ENCODE results near the gene FSTL5.

The FSTL5 gene

DNA sequence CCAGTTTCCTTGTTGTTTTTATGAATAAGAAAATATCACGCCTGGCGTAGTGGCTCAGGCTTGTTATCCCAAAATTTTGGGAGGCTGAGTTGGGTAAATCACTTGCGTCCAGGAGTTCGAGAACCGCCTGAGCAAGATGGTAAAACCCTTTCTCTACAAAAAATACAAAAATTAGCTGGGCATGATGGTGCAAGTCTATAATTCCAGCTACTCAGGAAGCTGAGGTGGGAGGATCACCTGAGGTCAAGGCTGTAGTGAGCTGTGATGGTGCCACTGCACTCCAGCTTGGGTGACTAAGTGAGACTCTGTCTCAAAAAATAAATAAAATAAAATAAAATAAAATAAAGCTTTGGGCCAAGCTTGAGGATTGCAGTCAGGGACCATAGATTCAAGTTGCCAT is 827.2 kb downstream of the FSTL5 start:
- Histone ChIP-seq H2BK12ac (ENCODE audit: low read length) (no peak overlapping the region), H4K91ac (ENCODE audit: low read depth, low read length, poor library complexity) (no peak overlapping the region), H3K27me3 (ENCODE audit: control insufficient read depth in 3 of 3, insufficient read depth in 3 of 3, low read depth in 1 of 3, low read length in 3 of 3) (no peaks in the 10 kb centered on the region), H3K36me3 (replicated peaks in 1 of 2; ENCODE audit: control insufficient read depth in 2 of 2, insufficient read depth in 2 of 2, low read length in 2 of 2) (no peaks in the 10 kb centered on the region), H3K9me3 (replicated peaks in 1 of 2; ENCODE audit: control insufficient read depth in 2 of 2, insufficient read depth in 1 of 2, low read depth in 1 of 2, low read length in 2 of 2) (no peaks in the 10 kb centered on the region), H3K79me1 (ENCODE audit: low read depth, low read length) (no peaks in the 10 kb centered on the region), H3K4me3 (ENCODE audit: low read length in 2 of 2) (no peak overlapping the region), H3K4me1 (ENCODE audit: control insufficient read depth in 2 of 2, insufficient read depth in 1 of 2, low read depth in 1 of 2, low read length in 2 of 2) (no peaks in the 10 kb centered on the region), H3K4me2 (ENCODE audit: insufficient read depth, low read length, poor library complexity, severe bottlenecking) (no peak overlapping the region), H3K9ac (ENCODE audit: low read depth, low read length, poor library complexity) (no peak overlapping the region), H2AFZ (ENCODE audit: low read length) (no peak overlapping the region), H3K14ac (ENCODE audit: low read length) (no peak overlapping the region), H2BK120ac (ENCODE audit: low read depth, low read length) (no peak overlapping the region), H2BK5ac (ENCODE audit: low read length) (no peak overlapping the region), H2BK15ac (ENCODE audit: low read length) (no peak overlapping the region), H4K8ac (ENCODE audit: low read depth, low read length) (no peak overlapping the region), H3K18ac (ENCODE audit: low read length) (no peak overlapping the region), H3K27ac (replicated peaks; ENCODE audit: low read length) (no peak overlapping the region), H3K23ac (ENCODE audit: low read depth, low read length, poor library complexity) (no peak overlapping the region), H3K4ac (ENCODE audit: low read length) (no peak overlapping the region), H2AK5ac (ENCODE audit: low read depth, low read length) (no peak overlapping the region)
- no peak for DNase-seq (ENCODE audit: low spot score)
- no CpG with 5 or more reads among the region's 5 CpGs for WGBS, 2 donors (ENCODE audit: extremely low coverage in 2 of 2, insufficient read length in 2 of 2, insufficient replicate concordance in 1 of 2)

DNA sequence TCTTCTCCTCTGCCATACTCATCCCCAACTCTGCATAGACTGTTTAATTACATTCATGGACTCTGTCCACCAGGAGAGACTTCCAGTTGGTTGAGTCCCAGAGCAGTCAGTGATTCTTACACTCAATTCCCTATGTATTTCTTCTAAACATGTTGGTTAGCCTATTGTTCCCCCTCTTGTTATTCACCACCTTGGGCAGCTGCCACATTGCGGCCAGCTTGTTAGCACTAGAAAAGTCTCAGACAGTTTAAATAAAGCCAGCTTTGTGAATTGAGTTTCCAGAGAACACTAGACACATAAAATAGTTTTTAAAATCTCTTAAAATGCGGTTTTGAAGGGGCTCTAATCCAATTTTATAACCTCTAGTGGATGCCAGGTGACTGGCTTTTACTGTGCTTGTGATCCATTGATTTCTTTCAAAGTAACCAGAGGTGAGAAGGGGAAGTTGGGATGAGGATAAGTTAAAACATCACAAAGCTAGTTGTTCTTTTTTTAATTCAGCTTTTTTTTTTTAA is 827.7 kb downstream of the FSTL5 start:
- H2BK120ac ChIP-seq (ENCODE audit: low read depth, low read length) = no peak overlapping the region
- H2BK12ac ChIP-seq (ENCODE audit: low read length) = no peak overlapping the region
- H3K4me3 ChIP-seq (ENCODE audit: low read length in 2 of 2) = no peak overlapping the region
- no peak overlapping the region for H3K23ac ChIP-seq (ENCODE audit: low read depth, low read length, poor library complexity)
- no peak overlapping the region for H3K9ac ChIP-seq (ENCODE audit: low read depth, low read length, poor library complexity)
- no peaks in the 10 kb centered on the region for H3K36me3 ChIP-seq (replicated peaks in 1 of 2; ENCODE audit: control insufficient read depth in 2 of 2, insufficient read depth in 2 of 2, low read length in 2 of 2)
- H3K4me2 ChIP-seq (ENCODE audit: insufficient read depth, low read length, poor library complexity, severe bottlenecking) = no peak overlapping the region
- H2AFZ ChIP-seq (ENCODE audit: low read length) = no peak overlapping the region
- H3K14ac ChIP-seq (ENCODE audit: low read length) = no peak overlapping the region
- no peak overlapping the region for H3K27ac ChIP-seq (replicated peaks; ENCODE audit: low read length)
- H2AK5ac ChIP-seq (ENCODE audit: low read depth, low read length) = no peak overlapping the region
- no peak for DNase-seq (ENCODE audit: low spot score)
- no peak overlapping the region for H3K4ac ChIP-seq (ENCODE audit: low read length)
- H2BK15ac ChIP-seq (ENCODE audit: low read length) = no peak overlapping the region
- no peaks in the 10 kb centered on the region for H3K27me3 ChIP-seq (ENCODE audit: control insufficient read depth in 3 of 3, insufficient read depth in 3 of 3, low read depth in 1 of 3, low read length in 3 of 3)
- no peaks in the 10 kb centered on the region for H3K4me1 ChIP-seq (ENCODE audit: control insufficient read depth in 2 of 2, insufficient read depth in 1 of 2, low read depth in 1 of 2, low read length in 2 of 2)
- no peak overlapping the region for H4K91ac ChIP-seq (ENCODE audit: low read depth, low read length, poor library complexity)
- no CpG with 5 or more reads among the region's 2 CpGs for WGBS, 2 donors (ENCODE audit: extremely low coverage in 2 of 2, insufficient read length in 2 of 2, insufficient replicate concordance in 1 of 2)
- no peaks in the 10 kb centered on the region for H3K9me3 ChIP-seq (replicated peaks in 1 of 2; ENCODE audit: control insufficient read depth in 2 of 2, insufficient read depth in 1 of 2, low read depth in 1 of 2, low read length in 2 of 2)
- H3K18ac ChIP-seq (ENCODE audit: low read length) = no peak overlapping the region
- H3K79me1 ChIP-seq (ENCODE audit: low read depth, low read length) = no peaks in the 10 kb centered on the region
- H2BK5ac ChIP-seq (ENCODE audit: low read length) = no peak overlapping the region
- H4K8ac ChIP-seq (ENCODE audit: low read depth, low read length) = no peak overlapping the region

All from neuronal stem cell (in vitro differentiated cells).